Sigmoid colon (tissue), 3 donors: ENCODE results near the gene RAMAC.

Source experiments
- CTCF ChIP-seq, 4 experiments: fragments of 450-650 bp in 3 of 4; fragments of 200-600 bp in 1 of 4; IDR thresholded peaks; one replicate each; pipeline ENCODE4 v1.5.1; 2016 to 2019; ENCODE audit warnings: antibody characterized with exemption in 4 of 4, mild to moderate bottlenecking in 3 of 4, moderate library complexity in 2 of 4
- POLR2A ChIP-seq, 2 donors: fragments of 450-650 bp; IDR thresholded peaks; one replicate each; pipeline ENCODE4 v1.6.1; 2016; ENCODE audit warnings: antibody characterized with exemption in 2 of 2, mild to moderate bottlenecking in 2 of 2, moderate library complexity in 2 of 2

DNA sequence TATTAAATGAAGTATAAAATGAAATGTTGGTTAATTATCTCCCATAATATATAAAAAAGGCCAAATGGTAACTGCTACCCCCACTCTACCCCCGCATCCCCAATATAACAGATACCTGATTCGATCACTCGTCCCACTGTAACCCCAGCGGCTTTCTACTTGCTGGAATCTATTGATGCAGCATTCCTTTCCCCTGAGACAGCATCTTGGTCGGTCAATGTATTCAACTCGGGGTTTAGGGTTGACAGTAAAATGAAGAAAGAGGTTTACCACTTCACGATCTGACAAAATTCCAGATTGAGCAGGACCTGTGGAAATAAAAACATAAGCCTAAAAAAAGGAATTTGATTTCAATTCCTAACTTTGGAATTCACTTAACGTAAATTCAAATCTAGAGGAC, 44.0 kb downstream of the RAMAC start:
- no peak for TF ChIP-seq CTCF (IDR thresholded peaks at IDR 0.05)
- no peak for TF ChIP-seq POLR2A (IDR thresholded peaks at IDR 0.05)
